ENCODE results near the gene CCDC172. TPM values are rescaled to one million over a fixed set of nuclear protein-coding genes. Genes with fewer than 3 reads are reported as not detected.

Gene CCDC172
- total and polyA plus RNA-seq, 2 experiments from 2014 or later, result 4.6 to 17.6 TPM

DNA sequence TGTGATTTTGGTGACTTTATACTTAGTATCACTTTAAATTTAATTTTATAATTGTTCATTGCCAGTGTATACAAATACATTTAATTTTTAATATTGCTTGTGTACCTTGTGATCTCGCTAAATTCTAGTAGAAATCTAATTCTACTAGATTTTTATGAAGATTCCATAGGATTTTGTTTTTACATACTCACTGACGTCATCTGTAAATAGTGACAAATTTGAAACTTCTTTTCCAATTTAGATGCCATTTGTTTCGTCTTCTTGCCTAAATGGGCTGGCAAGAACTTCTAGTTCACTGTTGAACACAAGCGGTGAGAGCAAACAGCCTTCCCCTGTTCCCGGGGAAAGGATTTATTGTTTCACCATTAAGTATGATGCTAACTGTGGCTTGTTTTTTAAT lies 86.1 kb downstream of the CCDC172 start (continued):
- TF ChIP-seq JUNB (IDR thresholded peaks at IDR 0.05; ENCODE audit: unreplicated experiment) (no peak), ZNF114 (CRISPR knock-in tag; IDR thresholded peaks at IDR 0.05) (no peak), EZH2 (IDR thresholded peaks at IDR 0.05; ENCODE audit: low read depth, unreplicated experiment) (no peak), STAT1 (IDR thresholded peaks at IDR 0.05; ENCODE audit: unreplicated experiment) (no peak), REST (IDR thresholded peaks at IDR 0.05; ENCODE audit: unreplicated experiment) (no peak), NANOG (IDR thresholded peaks at IDR 0.05; ENCODE audit: borderline replicate concordance) (no peak)
- TF ChIP-seq, protein P1, sequence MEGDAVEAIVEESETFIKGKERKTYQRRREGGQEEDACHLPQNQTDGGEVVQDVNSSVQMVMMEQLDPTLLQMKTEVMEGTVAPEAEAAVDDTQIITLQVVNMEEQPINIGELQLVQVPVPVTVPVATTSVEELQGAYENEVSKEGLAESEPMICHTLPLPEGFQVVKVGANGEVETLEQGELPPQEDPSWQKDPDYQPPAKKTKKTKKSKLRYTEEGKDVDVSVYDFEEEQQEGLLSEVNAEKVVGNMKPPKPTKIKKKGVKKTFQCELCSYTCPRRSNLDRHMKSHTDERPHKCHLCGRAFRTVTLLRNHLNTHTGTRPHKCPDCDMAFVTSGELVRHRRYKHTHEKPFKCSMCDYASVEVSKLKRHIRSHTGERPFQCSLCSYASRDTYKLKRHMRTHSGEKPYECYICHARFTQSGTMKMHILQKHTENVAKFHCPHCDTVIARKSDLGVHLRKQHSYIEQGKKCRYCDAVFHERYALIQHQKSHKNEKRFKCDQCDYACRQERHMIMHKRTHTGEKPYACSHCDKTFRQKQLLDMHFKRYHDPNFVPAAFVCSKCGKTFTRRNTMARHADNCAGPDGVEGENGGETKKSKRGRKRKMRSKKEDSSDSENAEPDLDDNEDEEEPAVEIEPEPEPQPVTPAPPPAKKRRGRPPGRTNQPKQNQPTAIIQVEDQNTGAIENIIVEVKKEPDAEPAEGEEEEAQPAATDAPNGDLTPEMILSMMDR (conservative IDR thresholded peaks at IDR 0.05; ENCODE audit: low read depth in 2 of 2), result no peak
- TF ChIP-seq, protein P2, sequence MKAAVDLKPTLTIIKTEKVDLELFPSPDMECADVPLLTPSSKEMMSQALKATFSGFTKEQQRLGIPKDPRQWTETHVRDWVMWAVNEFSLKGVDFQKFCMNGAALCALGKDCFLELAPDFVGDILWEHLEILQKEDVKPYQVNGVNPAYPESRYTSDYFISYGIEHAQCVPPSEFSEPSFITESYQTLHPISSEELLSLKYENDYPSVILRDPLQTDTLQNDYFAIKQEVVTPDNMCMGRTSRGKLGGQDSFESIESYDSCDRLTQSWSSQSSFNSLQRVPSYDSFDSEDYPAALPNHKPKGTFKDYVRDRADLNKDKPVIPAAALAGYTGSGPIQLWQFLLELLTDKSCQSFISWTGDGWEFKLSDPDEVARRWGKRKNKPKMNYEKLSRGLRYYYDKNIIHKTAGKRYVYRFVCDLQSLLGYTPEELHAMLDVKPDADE (IDR thresholded peaks at IDR 0.05), result no peak

- H3K27ac Mint-ChIP-seq, result no peak overlapping the region
- Histone ChIP-seq H3K27ac (ENCODE audit: low read depth) (no peak overlapping the region), H3K4me2 (no peak overlapping the region)
Observed at GRCh38 chr10:116417821-116418220, 93.6 kb downstream of the CCDC172 start.

More at GRCh38 chr10:116417821-116418220, 93.6 kb downstream of the CCDC172 start:
- Histone ChIP-seq H3K4me1 (ENCODE audit: insufficient read depth) (no peaks in the 10 kb centered on the region), H4K20me1 (replicated peaks; ENCODE audit: insufficient read depth) (no peaks in the 10 kb centered on the region), H3K27me3 (ENCODE audit: insufficient read depth) (no peaks in the 10 kb centered on the region), H2AFZ (no peak overlapping the region), H3K9me2 (ENCODE audit: insufficient read depth) (no peaks in the 10 kb centered on the region), H3F3A (replicated peaks; ENCODE audit: low read depth) (no peaks in the 10 kb centered on the region), H3K36me3 (ENCODE audit: insufficient read depth) (no peaks in the 10 kb centered on the region), H3K4me3 (no peak overlapping the region), H3K79me2 (replicated peaks; ENCODE audit: insufficient read depth) (no peaks in the 10 kb centered on the region)
- DNase-seq (ENCODE audit: low spot score) (no peak), ATAC-seq (no peak)
- Mint-ChIP-seq H3K27me3 (ENCODE audit: insufficient read depth, low read depth, poor library complexity) (no peaks in the 10 kb centered on the region), H3K4me1 (no peaks in the 10 kb centered on the region), H3K9me3 (no peaks in the 10 kb centered on the region), H3K4me3 (no peak overlapping the region), H3K36me3 (ENCODE audit: low read depth) (no peaks in the 10 kb centered on the region)
- TF ChIP-seq, protein P1 (conservative IDR thresholded peaks at IDR 0.05; ENCODE audit: low read depth in 2 of 2), result no peak

Data from GM23338 (cell line).